Keratinocyte (primary cell): ENCODE results near the gene RB1. TPM values are rescaled to one million over a fixed set of nuclear protein-coding genes. Genes with fewer than 3 reads are reported as not detected.

ENCODE experiments used
- DNase-seq: peaks from one replicate; pipeline ENCODE4 v3.0.0-alpha.2; 2011; ENCODE audit warnings: low read depth, missing footprints, low spot score
- FAIRE-seq: peaks from 2 replicates; lab custom pipeline; 2011; peaks lifted over from hg19 to GRCh38; lab: Jason Lieb, UNC
- H2AFZ ChIP-seq: 2 replicates; pipeline ENCODE4 v1.6.0; 2012; ENCODE audit warnings: low read length, control low read depth, inconsistent platforms; ENCODE audit not compliant: control insufficient read depth
- H3K27ac ChIP-seq: 2 replicates; pipeline ENCODE4 v1.5.1; 2011; ENCODE audit warnings: low read length; ENCODE audit not compliant: control insufficient read depth, insufficient read depth
- H3K27me3 ChIP-seq: 3 replicates; pipeline ENCODE4 v1.6.0; 2011; ENCODE audit warnings: low read length; ENCODE audit not compliant: control insufficient read depth, insufficient read depth; ENCODE audit errors: extremely low read depth
- H3K36me3 ChIP-seq, 2 experiments: 2 replicates in 1 of 2; 3 replicates in 1 of 2; pipeline ENCODE4 v1.5.1; 2011; ENCODE audit warnings: low read length in 2 of 2, mild to moderate bottlenecking in 1 of 2; ENCODE audit not compliant: control insufficient read depth in 2 of 2, insufficient read depth in 2 of 2; ENCODE audit errors: extremely low read depth in 1 of 2
- H3K4me1 ChIP-seq: 3 replicates; pipeline ENCODE4 v1.5.1; 2011; ENCODE audit warnings: low read length; ENCODE audit not compliant: control insufficient read depth, insufficient read depth; ENCODE audit errors: extremely low read depth
- H3K4me2 ChIP-seq: 3 replicates; pipeline ENCODE4 v1.6.0; 2011; ENCODE audit warnings: low read depth, low read length; ENCODE audit not compliant: control insufficient read depth, insufficient read depth; ENCODE audit errors: extremely low read depth
- H3K4me3 ChIP-seq, 3 experiments: fragments of 200-600 bp in 1 of 3; sonication (generic) in 1 of 3; 2 replicates in 2 of 3; 3 replicates in 1 of 3; pipeline ENCODE4 v1.5.1; 2011 to 2016; ENCODE audit warnings: low read length in 3 of 3, mild to moderate bottlenecking in 3 of 3, control low read depth in 2 of 3, inconsistent platforms in 1 of 3, low read depth in 1 of 3, mixed read lengths in 1 of 3, mixed run types in 1 of 3, moderate library complexity in 1 of 3; ENCODE audit not compliant: control insufficient read depth in 2 of 3, insufficient read depth in 2 of 3; ENCODE audit errors: extremely low read depth in 1 of 3
- H3K79me2 ChIP-seq: 2 replicates; pipeline ENCODE4 v1.6.0; 2012; ENCODE audit warnings: low read length; ENCODE audit not compliant: control insufficient read depth, insufficient read depth
- H3K9ac ChIP-seq: 3 replicates; pipeline ENCODE4 v1.6.0; 2011; ENCODE audit warnings: low read length; ENCODE audit not compliant: control insufficient read depth, insufficient read depth; ENCODE audit errors: extremely low read depth
- H3K9me1 ChIP-seq: 3 replicates; pipeline ENCODE4 v1.6.0; 2011; ENCODE audit warnings: low read length; ENCODE audit not compliant: control insufficient read depth, insufficient read depth; ENCODE audit errors: extremely low read depth
- H3K9me3 ChIP-seq: 2 replicates; pipeline ENCODE4 v1.5.1; 2012; ENCODE audit warnings: low read depth, low read length; ENCODE audit not compliant: control insufficient read depth
- H4K20me1 ChIP-seq: 3 replicates; pipeline ENCODE4 v1.6.0; 2011; ENCODE audit warnings: low read length; ENCODE audit not compliant: control insufficient read depth, insufficient read depth; ENCODE audit errors: extremely low read depth
- CTCF ChIP-seq, 3 experiments: IDR thresholded peaks in 1 of 3; conservative IDR thresholded peaks in 1 of 3; optimal IDR thresholded peaks in 1 of 3; 2 replicates in 2 of 3; 3 replicates in 1 of 3; pipeline versions ENCODE3 to v1.5.1; 2011; ENCODE audit warnings: low read length in 3 of 3, mild to moderate bottlenecking in 3 of 3, moderate library complexity in 2 of 3, control low read depth in 1 of 3, inconsistent platforms in 1 of 3; ENCODE audit not compliant: insufficient read depth in 2 of 3; ENCODE audit errors: extremely low read depth in 1 of 3
- EZH2 ChIP-seq: IDR thresholded peaks from one replicate; pipeline ENCODE4 v1.6.1; 2012; ENCODE audit warnings: inconsistent platforms, mild to moderate bottlenecking, low read length, moderate library complexity
- dilution Hi-C: fragments of 300-500 bp; cut with MboI; formaldehyde crosslinking; loops from one replicate; pipeline ENCODE4 v1.7.0; 2020; ENCODE audit warnings: low sequenced_read_pairs; ENCODE audit not compliant: extremely low pct_ligation_motif_present
- polyA plus RNA-seq, 5 experiments: library from polyadenylated mRNA; depleted of rRNA in 3 of 5; stranded (reverse) in 3 of 5; stranded (forward) in 1 of 5; unstranded in 1 of 5; fragments of >200 nt; gene quantifications; 1 replicate in 1 of 5; 2 replicates in 3 of 5; 3 replicates in 1 of 5; pipeline versions ENCODE4 v1.2.1 to v1.2.3, GENCODE V29; 2011 to 2012; ENCODE audit warnings: missing spikeins in 2 of 5, low read depth in 1 of 5, low replicate concordance in 1 of 5

The RB1 gene
- polyA plus RNA-seq, 1 donor (not counting 4 experiments of a cell fraction or from before 2014, with no cell fraction given) = 22.4 TPM

GRCh38 chr13:48412881-48413351 lies 109.4 kb downstream of the RB1 start, which contains the start of gene LPAR6:
TSS of gene LPAR6 (minus strand) at chr13:48413113. CDS start at chr13:48412423, 690 bp downstream.
- Histone ChIP-seq H4K20me1 (no peaks in the 10 kb centered on the region), H3K27me3 (no peaks in the 10 kb centered on the region), H3K9ac (peak within 1 kb of the TSS; percentile 78), H3K9me3 (no peaks in the 10 kb centered on the region), H3K4me2 (peak within 1 kb of the TSS; percentile 89), H3K4me3 (peak within 1 kb of the TSS; percentile 56 to 84 (median 76)), H3K27ac (peak within 1 kb of the TSS; percentile 80), H3K79me2 (peaks cover 33% of the 10 kb centered on the region), H2AFZ (peak within 1 kb of the TSS; percentile 82), H3K36me3 (no peaks in the 10 kb centered on the region), H3K4me1 (peaks cover 6% of the 10 kb centered on the region), H3K9me1 (no peaks in the 10 kb centered on the region)
- no peak for DNase-seq
- peak; percentile 88 for FAIRE-seq
- TF ChIP-seq CTCF (optimal IDR thresholded peaks at IDR 0.05 in 1 of 3, IDR thresholded peaks at IDR 0.05 in 1 of 3, conservative IDR thresholded peaks at IDR 0.05 in 1 of 3; ENCODE audit: extremely low read depth in 1 of 3, insufficient read depth in 2 of 3, low read length in 3 of 3) (no peak), EZH2 (no peak)
- dilution Hi-C loops = no loop called here

- H3K36me3 ChIP-seq = no peaks in the 10 kb centered on the region
- no peak for DNase-seq
- H3K9ac ChIP-seq = no peak overlapping the region
- dilution Hi-C loops = no loop called here
- H3K27ac ChIP-seq = no peak overlapping the region
- H3K9me1 ChIP-seq = no peaks in the 10 kb centered on the region
- no peak overlapping the region for H3K4me3 ChIP-seq
- H4K20me1 ChIP-seq = no peaks in the 10 kb centered on the region
- TF ChIP-seq CTCF (optimal IDR thresholded peaks at IDR 0.05 in 1 of 3, IDR thresholded peaks at IDR 0.05 in 1 of 3, conservative IDR thresholded peaks at IDR 0.05 in 1 of 3; ENCODE audit: extremely low read depth in 1 of 3, insufficient read depth in 2 of 3, low read length in 3 of 3) = no peak
- no peak for TF ChIP-seq EZH2
- peaks cover 30% of the 10 kb centered on the region for H3K79me2 ChIP-seq
- H3K9me3 ChIP-seq = no peaks in the 10 kb centered on the region
- H2AFZ ChIP-seq = no peak overlapping the region
- H3K4me1 ChIP-seq = peaks cover 4% of the 10 kb centered on the region
- FAIRE-seq = no peak
- H3K4me2 ChIP-seq = peak overlapping the region; percentile 54
- H3K27me3 ChIP-seq = no peaks in the 10 kb centered on the region
These were observed 111.0 kb downstream of the RB1 start for GRCh38 chr13:48414501-48414900.
